Keratinocyte (primary cell): Measurements from ENCODE around the gene MEGF11. TPM values are rescaled to one million over a fixed set of nuclear protein-coding genes. Genes with fewer than 3 reads are reported as not detected.

Experiments used
- DNase-seq: peaks from one replicate; pipeline ENCODE4 v3.0.0-alpha.2; 2011; ENCODE audit warnings: low read depth, missing footprints, low spot score
- FAIRE-seq: peaks from 2 replicates; lab custom pipeline; 2011; peaks lifted over from hg19 to GRCh38; lab: Jason Lieb, UNC
- H2AFZ ChIP-seq: 2 replicates; pipeline ENCODE4 v1.6.0; 2012; ENCODE audit warnings: low read length, control low read depth, inconsistent platforms; ENCODE audit not compliant: control insufficient read depth
- H3K27ac ChIP-seq: 2 replicates; pipeline ENCODE4 v1.5.1; 2011; ENCODE audit warnings: low read length; ENCODE audit not compliant: control insufficient read depth, insufficient read depth
- H3K27me3 ChIP-seq: 3 replicates; pipeline ENCODE4 v1.6.0; 2011; ENCODE audit warnings: low read length; ENCODE audit not compliant: control insufficient read depth, insufficient read depth; ENCODE audit errors: extremely low read depth
- H3K36me3 ChIP-seq, 2 experiments: 2 replicates in 1 of 2; 3 replicates in 1 of 2; pipeline ENCODE4 v1.5.1; 2011; ENCODE audit warnings: low read length in 2 of 2, mild to moderate bottlenecking in 1 of 2; ENCODE audit not compliant: control insufficient read depth in 2 of 2, insufficient read depth in 2 of 2; ENCODE audit errors: extremely low read depth in 1 of 2
- H3K4me1 ChIP-seq: 3 replicates; pipeline ENCODE4 v1.5.1; 2011; ENCODE audit warnings: low read length; ENCODE audit not compliant: control insufficient read depth, insufficient read depth; ENCODE audit errors: extremely low read depth
- H3K4me2 ChIP-seq: 3 replicates; pipeline ENCODE4 v1.6.0; 2011; ENCODE audit warnings: low read depth, low read length; ENCODE audit not compliant: control insufficient read depth, insufficient read depth; ENCODE audit errors: extremely low read depth
- H3K4me3 ChIP-seq, 3 experiments: fragments of 200-600 bp in 1 of 3; sonication (generic) in 1 of 3; 2 replicates in 2 of 3; 3 replicates in 1 of 3; pipeline ENCODE4 v1.5.1; 2011 to 2016; ENCODE audit warnings: low read length in 3 of 3, mild to moderate bottlenecking in 3 of 3, control low read depth in 2 of 3, inconsistent platforms in 1 of 3, low read depth in 1 of 3, mixed read lengths in 1 of 3, mixed run types in 1 of 3, moderate library complexity in 1 of 3; ENCODE audit not compliant: control insufficient read depth in 2 of 3, insufficient read depth in 2 of 3; ENCODE audit errors: extremely low read depth in 1 of 3
- H3K79me2 ChIP-seq: 2 replicates; pipeline ENCODE4 v1.6.0; 2012; ENCODE audit warnings: low read length; ENCODE audit not compliant: control insufficient read depth, insufficient read depth
- H3K9ac ChIP-seq: 3 replicates; pipeline ENCODE4 v1.6.0; 2011; ENCODE audit warnings: low read length; ENCODE audit not compliant: control insufficient read depth, insufficient read depth; ENCODE audit errors: extremely low read depth
- H3K9me1 ChIP-seq: 3 replicates; pipeline ENCODE4 v1.6.0; 2011; ENCODE audit warnings: low read length; ENCODE audit not compliant: control insufficient read depth, insufficient read depth; ENCODE audit errors: extremely low read depth
- H3K9me3 ChIP-seq: 2 replicates; pipeline ENCODE4 v1.5.1; 2012; ENCODE audit warnings: low read depth, low read length; ENCODE audit not compliant: control insufficient read depth
- H4K20me1 ChIP-seq: 3 replicates; pipeline ENCODE4 v1.6.0; 2011; ENCODE audit warnings: low read length; ENCODE audit not compliant: control insufficient read depth, insufficient read depth; ENCODE audit errors: extremely low read depth
- CTCF ChIP-seq, 3 experiments: IDR thresholded peaks in 1 of 3; conservative IDR thresholded peaks in 1 of 3; optimal IDR thresholded peaks in 1 of 3; 2 replicates in 2 of 3; 3 replicates in 1 of 3; pipeline versions ENCODE3 to v1.5.1; 2011; ENCODE audit warnings: low read length in 3 of 3, mild to moderate bottlenecking in 3 of 3, moderate library complexity in 2 of 3, control low read depth in 1 of 3, inconsistent platforms in 1 of 3; ENCODE audit not compliant: insufficient read depth in 2 of 3; ENCODE audit errors: extremely low read depth in 1 of 3
- EZH2 ChIP-seq: IDR thresholded peaks from one replicate; pipeline ENCODE4 v1.6.1; 2012; ENCODE audit warnings: inconsistent platforms, mild to moderate bottlenecking, low read length, moderate library complexity
- dilution Hi-C: fragments of 300-500 bp; cut with MboI; formaldehyde crosslinking; loops from one replicate; pipeline ENCODE4 v1.7.0; 2020; ENCODE audit warnings: low sequenced_read_pairs; ENCODE audit not compliant: extremely low pct_ligation_motif_present
- polyA plus RNA-seq, 5 experiments: library from polyadenylated mRNA; depleted of rRNA in 3 of 5; stranded (reverse) in 3 of 5; stranded (forward) in 1 of 5; unstranded in 1 of 5; fragments of >200 nt; gene quantifications; 1 replicate in 1 of 5; 2 replicates in 3 of 5; 3 replicates in 1 of 5; pipeline versions ENCODE4 v1.2.1 to v1.2.3, GENCODE V29; 2011 to 2012; ENCODE audit warnings: missing spikeins in 2 of 5, low read depth in 1 of 5, low replicate concordance in 1 of 5

The MEGF11 gene
- polyA plus RNA-seq, 1 donor (not counting 4 experiments of a cell fraction or from before 2014, with no cell fraction given): not detected

DNA sequence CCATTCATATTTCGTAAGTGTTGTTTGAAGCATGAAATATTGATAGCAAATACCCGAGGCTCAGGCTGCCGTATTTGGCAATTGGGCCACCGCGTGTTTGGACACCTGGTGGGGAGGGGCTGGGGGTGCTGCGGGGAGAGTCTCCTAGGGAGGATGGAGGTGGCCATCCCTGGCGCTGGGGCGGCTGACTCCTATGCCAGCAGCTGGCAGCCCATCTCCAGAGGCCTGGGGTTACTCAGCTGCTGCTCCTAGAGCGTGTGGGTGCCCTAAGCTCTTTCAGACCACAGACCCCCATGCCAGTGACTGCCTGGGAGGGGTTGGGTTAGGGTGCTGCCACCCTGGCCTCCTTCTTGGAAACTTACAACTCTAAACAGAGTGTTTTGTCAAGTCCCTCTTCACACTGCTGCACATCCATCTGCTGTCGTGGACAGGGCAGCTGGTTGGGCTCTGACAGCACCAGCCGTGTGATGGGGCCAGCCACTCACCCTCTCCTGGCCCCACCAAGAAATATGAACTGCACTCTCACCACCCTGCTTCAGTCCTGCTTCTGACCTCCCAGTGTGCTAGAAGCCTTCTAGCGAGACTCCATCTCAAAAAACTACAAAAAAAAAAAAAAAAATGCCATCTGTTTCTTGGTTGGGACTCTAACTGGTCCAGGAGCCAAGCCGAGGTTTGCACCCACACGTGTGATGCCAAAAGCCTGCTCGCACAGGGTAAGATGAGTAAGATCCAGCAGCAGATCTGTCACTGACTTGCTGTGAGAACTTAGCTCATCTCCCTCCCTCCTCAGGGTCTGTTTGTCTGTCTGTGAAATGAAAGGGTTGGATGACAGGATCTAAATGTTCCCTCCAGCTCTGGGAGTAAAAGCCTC is 156.2 kb downstream of the MEGF11 start:
- Histone ChIP-seq H3K27ac (no peak overlapping the region), H3K79me2 (no peaks in the 10 kb centered on the region), H3K9ac (no peak overlapping the region), H3K4me2 (no peak overlapping the region), H2AFZ (no peak overlapping the region), H3K4me3 (no peak overlapping the region), H3K9me3 (no peaks in the 10 kb centered on the region), H3K9me1 (no peaks in the 10 kb centered on the region), H4K20me1 (no peaks in the 10 kb centered on the region), H3K27me3 (peaks cover 9% of the 10 kb centered on the region), H3K36me3 (no peaks in the 10 kb centered on the region), H3K4me1 (no peaks in the 10 kb centered on the region)
- DNase-seq: no peak
- TF ChIP-seq CTCF (optimal IDR thresholded peaks at IDR 0.05 in 1 of 3, IDR thresholded peaks at IDR 0.05 in 1 of 3, conservative IDR thresholded peaks at IDR 0.05 in 1 of 3; ENCODE audit: extremely low read depth in 1 of 3, insufficient read depth in 2 of 3, low read length in 3 of 3) (no peak), EZH2 (no peak)
- dilution Hi-C loops: no loop called here
- FAIRE-seq: no peak

GRCh38 chr15:66096688-66097058 is 156.9 kb downstream of the MEGF11 start:
- Histone ChIP-seq H4K20me1 (no peaks in the 10 kb centered on the region), H3K27ac (no peak overlapping the region), H3K4me3 (no peak overlapping the region), H3K79me2 (no peaks in the 10 kb centered on the region), H3K4me1 (no peaks in the 10 kb centered on the region), H2AFZ (no peak overlapping the region), H3K27me3 (peaks cover 9% of the 10 kb centered on the region), H3K9me3 (no peaks in the 10 kb centered on the region), H3K36me3 (no peaks in the 10 kb centered on the region), H3K9ac (no peak overlapping the region), H3K4me2 (no peak overlapping the region), H3K9me1 (no peaks in the 10 kb centered on the region)
- TF ChIP-seq EZH2 (no peak), CTCF (optimal IDR thresholded peaks at IDR 0.05 in 1 of 3, IDR thresholded peaks at IDR 0.05 in 1 of 3, conservative IDR thresholded peaks at IDR 0.05 in 1 of 3; ENCODE audit: extremely low read depth in 1 of 3, insufficient read depth in 2 of 3, low read length in 3 of 3) (no peak)
- FAIRE-seq (no peak), DNase-seq (no peak)
- dilution Hi-C loops: no loop called here
